ENCODE measurements around the gene UBR7.
A peak's percentile ranks its signal among the peaks of the same experiment; 100 is the strongest.
"Not testable (repeated sequence)": the region's sequence is repeated elsewhere in the genome, so short reads cannot be mapped to it uniquely, and the experiment has no call there.

UBR7 gene, protein sequence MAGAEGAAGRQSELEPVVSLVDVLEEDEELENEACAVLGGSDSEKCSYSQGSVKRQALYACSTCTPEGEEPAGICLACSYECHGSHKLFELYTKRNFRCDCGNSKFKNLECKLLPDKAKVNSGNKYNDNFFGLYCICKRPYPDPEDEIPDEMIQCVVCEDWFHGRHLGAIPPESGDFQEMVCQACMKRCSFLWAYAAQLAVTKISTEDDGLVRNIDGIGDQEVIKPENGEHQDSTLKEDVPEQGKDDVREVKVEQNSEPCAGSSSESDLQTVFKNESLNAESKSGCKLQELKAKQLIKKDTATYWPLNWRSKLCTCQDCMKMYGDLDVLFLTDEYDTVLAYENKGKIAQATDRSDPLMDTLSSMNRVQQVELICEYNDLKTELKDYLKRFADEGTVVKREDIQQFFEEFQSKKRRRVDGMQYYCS

DNA sequence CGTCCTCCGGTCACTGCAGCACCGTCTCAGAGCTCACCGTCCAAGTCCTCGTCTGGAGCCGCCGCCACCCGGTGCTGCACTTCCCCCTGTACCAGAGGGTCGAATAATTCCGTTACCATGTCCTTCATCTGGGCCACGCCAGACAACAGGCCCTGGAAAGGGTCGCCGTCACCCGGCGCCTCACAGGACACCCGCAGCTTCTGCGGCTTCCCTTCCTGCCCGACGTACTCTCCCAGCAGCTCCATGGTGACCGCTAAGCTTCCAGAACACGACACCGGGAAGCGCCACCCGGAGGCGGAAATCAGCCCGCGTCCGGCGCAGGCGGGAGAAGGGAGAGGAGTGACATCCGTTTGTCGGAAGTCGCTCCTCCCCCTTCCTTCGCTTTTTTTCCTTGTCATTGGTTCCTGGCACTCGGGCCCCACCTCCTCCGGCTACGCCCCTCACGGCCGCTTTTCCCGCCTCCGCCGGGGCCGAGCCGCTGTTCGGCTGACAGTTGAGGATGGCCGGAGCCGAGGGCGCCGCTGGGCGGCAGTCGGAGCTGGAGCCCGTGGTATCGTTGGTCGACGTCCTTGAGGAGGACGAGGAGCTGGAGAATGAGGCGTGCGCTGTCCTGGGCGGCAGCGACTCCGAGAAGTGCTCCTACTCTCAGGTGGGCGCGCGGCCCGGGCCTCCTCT, at the start of gene UBR7, which contains the start of gene GON7:
UBR7 (plus strand) TSS at position 464 of the 675 bp plus-strand sequence; CDS start at position 500, 36 bp downstream.
GON7 (minus strand) TSS at position 273 of the 675 bp plus-strand sequence; CDS start at position 245, 28 bp downstream.
- DNase-seq = peak; percentile 91

DNA sequence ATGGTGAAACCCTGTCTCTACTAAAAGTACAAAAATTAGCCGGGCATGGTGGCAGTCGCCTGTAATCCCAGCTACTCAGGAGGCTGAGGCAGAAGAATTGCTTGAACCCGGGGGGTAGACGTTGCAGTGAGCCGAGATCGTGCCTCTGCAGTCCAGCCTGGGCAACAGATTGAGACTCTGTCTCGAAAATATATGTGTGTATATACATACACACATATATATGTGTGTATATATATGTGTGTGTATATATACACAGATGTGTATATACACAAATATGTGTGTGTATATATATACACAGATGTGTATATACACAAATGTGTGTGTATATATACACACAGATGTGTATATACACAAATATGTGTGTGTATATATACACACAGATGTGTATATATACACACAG, 48.7 kb upstream of the UBR7 start:
- DNase-seq = not testable (repeated sequence)

DNA sequence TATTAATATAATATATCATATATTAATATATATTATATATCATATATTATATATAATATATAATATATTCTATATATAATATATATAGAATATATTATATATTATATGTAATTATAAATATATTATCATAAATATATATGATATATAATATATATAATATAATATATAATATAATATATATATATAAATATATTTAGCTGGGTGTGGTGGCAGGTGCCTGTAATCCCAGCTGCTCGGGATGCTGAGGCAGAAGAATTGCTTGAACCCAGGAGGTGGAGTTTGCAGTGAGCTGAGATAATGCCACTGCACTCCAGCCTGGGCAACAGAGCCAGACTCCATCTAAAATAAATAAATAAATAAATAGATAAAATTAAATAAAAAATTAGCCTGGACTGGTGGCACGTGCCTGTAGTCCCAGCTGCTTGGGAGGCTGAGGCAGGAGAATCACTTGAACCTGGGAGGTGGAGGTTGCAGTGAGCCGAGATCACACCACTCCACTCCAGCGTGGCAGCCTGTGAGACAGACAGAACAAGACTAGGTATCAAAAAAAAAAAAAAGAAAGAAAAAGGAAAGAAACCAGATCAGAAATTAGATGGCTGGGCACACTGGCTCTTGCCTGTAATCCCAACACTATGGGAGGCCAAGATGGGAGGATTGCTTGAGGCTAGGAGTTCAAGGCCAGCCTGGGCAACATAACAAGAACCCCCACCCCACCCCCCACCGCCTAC, 47.3 kb upstream of the UBR7 start:
- not testable (repeated sequence) for DNase-seq

DNA sequence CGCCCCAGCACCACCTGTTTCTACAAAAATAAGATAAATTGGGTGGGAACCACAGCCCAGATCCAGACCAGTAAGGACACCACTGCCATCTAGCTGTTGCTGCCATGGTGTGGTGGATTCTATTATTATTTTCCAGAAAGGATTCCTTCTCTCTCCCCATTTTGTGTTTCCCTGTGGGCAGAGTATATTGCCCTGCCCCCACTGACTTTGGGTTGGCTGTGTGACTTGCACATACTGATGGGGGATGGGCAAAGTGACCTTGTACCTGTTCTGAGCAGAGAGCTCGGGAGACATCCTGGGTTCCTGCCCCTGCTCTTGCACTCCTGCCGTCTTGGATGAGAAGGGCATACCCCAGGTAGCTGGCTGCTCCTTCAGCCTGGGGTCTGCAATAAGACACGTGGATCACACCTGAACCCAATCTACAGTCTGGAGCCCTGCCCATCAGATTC, 46.7 kb upstream of the UBR7 start:
- DNase-seq = no peak

DNA sequence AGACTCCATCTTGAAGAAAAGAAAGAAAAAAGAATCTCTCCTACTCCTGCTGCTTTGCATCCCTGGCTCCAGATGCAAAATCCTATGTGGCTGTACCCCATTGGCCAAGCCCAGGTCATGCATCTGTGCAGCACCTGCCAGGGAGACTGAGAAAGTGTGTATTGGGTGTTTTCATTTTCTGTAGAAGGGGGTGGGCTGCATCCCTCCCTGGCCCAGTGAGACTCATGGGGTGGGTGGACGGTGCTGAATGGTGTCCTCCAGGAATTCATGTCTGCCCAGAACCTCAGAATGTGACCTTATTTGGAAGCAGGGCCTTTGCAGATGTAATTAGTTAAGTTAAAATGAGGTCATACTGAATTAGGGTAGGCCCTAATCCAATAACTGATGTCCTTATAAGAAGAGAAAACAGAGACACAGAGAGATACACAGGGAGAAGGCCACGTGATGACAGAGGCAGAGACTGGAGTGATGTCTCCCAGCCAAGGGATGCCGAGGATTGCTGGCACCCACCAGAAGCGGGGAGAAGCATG, 45.6 kb upstream of the UBR7 start:
- DNase-seq = no peak

DNA sequence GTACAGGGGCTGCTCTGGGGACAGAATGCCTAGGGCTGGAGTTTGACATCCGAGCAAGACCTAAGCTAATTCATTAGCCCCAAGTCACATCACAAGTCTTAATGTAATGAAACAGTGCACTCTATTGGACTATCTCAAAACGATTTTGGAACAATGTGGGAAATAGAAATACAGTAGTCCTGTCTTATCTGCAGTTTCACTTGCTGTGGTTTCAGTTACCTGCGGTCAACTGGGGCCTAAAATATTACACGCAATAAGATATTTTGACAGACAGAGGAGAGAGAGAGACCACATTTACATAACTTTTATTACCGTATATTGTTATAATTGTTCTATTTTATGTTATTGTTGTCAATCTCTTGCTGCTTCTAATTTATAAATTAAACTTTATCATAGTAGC, 43.5 kb upstream of the UBR7 start:
- no peak for DNase-seq

DNA sequence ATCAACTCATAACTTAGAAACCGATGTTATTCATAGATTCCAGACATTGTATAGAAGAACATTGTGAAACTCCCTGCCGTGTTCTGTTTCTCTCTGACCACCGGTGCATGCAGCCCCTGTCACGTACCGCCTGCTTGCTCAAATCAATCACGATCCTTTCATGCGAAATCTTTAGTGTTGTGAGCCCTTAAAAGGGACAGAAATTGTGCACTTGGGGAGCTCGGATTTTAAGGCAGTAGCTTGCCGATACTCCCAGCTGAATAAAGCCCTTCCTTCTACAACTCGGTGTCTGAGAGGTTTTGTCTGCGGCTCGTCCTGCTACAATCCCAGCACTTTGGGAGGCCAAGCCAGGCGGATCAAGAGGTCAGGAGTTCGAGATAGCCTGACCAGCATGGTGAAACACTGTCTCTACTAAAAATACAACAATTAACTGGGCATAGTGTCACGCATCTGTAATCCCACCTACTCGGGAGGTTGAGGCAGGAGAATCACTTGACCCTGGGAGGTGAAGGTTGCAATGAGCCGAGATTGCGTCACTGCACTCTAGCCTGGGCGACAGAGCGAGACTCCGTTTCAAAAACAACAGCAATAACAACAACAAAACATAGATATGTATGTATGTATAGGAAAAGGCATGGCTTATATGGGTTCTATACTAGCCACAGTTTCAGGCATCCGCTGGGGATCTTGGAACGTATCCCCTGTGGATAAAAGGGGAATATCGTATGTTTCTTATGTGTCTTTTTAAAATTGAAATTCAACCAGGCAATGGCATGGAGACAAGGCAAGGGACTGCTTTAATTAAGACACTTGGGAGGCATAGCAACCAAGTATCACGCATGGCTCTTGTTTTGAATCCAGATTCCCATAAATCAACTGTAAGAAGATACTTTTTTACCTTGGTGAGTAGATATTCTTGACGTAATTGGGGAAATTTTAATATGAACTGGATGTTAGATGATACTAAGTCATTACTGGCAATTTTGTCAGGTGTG, 41.5 kb upstream of the UBR7 start:
- DNase-seq = not testable (repeated sequence)

DNA sequence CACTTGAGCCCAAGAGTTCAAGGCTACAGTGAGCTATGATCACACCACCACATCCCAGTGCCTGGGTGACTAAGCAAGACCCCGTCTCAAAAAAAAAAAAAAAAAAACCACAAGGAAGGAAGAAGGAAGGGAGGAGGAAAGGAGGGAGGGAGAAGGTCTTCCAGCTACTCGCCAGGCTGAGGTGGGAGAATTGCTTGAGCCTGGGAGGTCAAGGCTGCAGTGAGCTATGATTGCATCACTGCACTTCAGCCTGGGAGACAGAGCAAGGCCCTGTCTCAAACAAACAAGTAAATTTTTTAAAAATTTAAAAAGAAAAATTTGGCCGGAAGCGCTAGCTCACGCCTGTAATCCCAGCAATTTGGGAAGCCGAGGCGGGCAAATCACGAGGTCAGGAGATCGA, 38.4 kb upstream of the UBR7 start:
- not testable (repeated sequence) for DNase-seq

DNA sequence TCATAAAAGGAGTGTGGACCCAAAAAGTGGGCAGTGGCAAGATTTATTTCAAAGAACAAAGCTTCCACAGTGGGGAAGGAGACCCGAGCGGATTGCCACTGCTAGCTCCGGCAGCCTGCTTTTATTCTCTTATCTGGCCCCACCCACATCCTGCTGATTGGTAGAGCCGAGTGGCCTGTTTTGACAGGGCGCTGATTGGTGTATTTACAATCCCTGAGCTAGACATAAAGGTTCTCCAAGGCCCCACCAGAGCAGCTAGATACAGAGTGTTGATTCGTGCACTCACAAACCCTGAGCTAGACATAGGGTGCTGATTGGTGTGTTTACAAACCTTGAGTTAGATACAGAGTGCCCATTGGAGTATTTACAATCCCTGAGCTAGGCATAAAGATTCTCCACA, 37.4 kb upstream of the UBR7 start:
- not testable (repeated sequence) for DNase-seq

DNA sequence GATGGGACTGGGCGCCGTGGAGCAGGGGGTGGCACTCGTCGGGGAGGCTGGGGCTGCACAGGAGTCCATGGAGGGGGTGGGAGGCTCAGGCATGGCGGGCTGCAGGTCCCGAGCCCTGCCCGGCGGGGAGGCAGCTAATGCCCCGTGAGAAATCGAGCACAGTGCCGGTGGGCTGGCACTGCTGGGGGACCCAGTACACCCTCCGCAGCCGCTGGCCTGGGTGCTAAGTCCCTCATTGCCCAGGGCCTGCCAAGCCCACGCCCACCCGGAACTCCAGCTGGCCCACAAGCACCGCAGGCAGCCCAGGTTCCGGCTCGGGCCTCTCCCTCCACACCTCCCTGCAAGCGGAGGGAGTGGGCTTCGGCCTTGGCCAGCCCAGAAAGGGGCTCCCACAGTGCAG, 36.9 kb upstream of the UBR7 start:
- DNase-seq = not testable (repeated sequence)

DNA sequence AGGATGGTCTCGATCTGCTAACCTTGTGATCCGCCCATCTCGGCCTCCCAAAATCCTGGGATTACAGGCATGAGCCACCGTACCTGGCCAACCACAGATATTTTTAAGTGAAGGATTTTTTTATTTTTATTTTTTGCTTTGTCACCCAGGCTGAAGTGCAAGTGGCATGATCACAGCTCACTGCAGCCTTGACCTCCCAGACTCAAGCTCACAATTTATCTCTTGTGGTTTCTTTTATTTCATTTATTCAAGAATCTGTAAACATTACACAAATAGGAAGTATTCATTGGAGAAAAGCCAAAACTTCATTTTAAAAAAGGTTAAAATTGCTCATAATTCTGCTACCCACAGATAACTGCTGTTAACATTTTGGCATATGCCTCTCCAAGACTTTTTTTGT, 35.7 kb upstream of the UBR7 start:
- DNase-seq = no peak

DNA sequence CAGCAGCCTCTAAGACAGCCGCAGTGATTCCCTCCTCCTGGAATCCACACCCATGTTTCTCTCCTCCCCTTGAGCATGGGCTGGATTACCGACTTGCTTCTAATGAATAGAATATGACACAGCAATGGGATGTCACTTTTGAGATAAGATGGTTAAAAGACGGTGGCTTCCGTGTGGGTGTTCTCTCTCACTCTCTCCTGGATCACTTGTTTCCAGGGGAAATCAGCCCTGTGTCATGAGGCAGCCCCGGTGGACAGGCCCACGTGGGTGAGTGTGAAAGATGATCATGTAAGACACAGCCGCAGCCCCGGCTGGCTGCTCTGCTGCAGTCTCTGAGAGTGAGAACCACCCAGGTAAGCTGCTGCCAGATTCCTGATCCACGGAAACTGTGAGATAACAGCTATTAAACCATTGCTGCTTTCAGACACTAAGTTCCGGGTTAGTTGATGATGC, 33.1 kb upstream of the UBR7 start:
- DNase-seq = no peak

DNA sequence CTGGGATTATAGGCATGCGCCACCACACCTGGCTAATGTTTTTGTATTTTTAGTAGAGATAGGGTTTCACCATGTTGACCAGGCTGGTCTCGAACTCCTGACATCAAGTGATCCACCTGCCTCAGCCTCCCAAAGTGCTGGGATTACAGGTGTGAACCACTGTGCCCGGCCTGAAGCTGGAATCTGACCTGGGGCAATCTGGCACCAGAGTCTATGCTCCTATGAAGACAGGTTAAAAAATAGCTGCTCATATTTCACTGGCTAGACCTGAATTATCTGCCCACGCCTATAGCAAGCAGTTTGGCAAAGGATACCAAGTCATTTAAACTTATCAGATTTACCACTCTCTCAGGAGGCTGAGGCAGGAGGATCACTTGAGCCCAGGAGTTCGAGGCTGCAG, 32.3 kb upstream of the UBR7 start:
- not testable (repeated sequence) for DNase-seq

DNA sequence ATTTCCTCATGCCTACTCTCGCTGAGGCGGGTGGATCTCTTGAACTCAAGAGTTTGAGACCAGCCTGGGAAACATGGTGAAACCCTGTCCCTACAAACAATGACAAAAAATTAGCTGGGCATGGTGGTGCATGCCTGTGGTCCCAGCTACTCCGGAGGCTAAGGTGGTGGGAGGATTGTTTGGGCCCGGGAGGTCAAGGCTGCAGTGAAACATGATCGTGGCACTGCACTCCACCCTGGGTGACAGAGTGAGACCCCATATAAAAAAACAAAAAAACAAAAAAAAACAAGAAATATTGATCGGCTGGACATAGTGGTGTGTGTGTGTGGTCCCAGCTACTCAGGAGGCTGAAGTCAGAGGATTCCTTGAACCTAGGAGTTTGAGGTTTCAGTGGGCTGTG, 31.6 kb upstream of the UBR7 start:
- DNase-seq = no peak

DNA sequence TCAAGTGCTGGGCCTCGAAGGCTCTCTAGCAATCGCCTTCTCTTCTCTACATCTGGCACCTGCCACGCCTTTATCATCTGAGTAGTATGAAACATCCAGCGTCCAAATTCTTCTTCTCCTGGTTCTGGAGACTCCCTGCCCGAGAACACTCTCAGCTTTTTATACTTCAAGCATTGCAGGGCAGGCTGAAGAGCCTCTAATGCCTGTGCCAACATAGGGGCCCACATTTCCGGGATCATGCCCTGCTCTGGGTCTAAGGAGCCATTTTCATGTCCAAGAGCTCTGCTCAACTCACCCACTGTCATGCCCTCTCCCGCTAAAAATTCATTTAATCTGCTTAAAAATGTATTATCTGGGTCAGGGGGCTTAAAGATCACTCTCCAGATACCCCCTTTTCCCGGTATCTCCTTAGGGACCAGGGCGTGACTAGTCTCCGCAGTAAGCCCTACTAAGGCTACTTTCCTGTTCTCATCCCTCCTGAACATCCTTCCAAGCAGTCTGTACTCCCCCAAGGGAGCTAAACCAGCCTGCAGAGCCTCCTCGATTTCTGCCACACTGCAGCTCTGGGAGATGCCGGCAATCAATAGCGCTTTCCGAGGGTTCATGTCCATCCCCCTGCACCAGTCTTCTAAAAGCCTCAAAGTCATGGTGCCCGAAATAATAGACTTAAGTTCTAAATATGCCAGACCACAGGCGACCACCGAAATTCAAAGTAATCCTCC, 23.3 kb upstream of the UBR7 start:
- no peak for DNase-seq

DNA sequence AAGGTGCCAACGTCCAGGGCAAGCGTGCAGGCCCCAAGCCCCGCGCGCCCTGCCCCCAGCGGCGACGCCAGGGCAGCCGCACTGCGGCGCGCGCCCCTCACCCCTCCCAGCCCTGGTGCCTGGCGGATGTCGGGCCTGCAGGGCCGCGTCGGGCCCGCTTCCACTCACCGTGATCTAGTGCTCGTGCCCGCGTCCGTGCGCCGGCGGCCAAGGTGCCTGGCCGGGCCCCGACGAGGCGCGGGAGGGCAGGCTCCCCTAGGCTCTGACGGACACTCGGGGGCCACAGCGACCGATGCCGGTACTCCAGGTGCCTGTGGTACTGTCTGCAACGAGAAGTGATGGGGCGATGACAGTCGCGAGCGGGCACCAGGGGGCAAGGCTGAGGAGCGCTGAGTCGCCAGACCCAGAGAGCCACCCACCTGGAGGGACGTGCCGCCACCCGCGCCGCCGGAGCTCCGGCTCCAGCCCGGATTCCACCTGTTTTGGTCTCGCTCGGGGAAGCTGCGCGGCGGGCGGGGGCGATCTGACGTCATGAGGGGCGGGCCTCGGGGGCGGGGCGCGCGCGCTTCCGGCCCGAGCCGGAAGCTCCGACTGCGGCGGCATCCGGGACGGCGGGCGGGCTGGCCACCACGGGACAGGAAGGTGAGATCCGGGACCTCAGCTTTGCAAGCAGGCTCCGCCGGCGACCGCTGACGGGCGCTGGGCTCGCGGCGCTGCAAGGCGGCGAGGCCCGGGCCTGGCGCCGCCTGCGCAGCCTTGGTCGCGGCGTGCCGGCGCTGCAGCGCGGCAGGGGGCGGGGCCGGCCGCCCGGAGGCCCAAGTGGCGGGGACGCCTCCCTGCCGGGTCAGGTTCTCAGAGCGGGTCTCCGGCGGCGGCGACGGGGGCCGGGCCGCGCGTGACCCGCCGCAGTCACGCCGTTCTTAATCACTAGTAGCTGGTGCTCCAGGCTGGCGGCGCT, 22.4 kb upstream of the UBR7 start, which contains the start of the genes LYSET and MOAP1:
LYSET (plus strand) TSS at position 927 of the 958 bp plus-strand sequence. CDS start 89 bp downstream, outside the sequence.
MOAP1 (minus strand) TSS at position 507 of the 958 bp plus-strand sequence. CDS start 655 bp downstream, outside the sequence.
- peak; percentile 92 for DNase-seq

DNA sequence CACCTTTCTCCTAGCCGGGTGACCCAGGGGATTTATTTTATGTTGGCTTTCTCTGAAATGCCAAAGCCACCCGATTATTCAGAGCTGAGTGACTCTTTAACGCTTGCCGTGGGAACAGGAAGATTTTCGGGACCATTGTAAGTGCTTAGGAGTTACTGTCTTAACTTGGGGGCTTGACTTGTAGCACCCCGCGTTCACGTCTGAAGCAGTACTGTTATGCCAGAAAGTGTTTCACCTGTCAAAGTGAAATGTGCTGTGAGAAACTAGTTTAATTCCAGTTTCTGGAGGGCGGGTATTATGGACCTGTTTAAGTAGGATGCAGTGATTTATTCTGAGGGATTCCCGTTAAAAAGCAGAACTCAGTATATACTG, 21.7 kb upstream of the UBR7 start:
- DNase-seq = no peak

DNA sequence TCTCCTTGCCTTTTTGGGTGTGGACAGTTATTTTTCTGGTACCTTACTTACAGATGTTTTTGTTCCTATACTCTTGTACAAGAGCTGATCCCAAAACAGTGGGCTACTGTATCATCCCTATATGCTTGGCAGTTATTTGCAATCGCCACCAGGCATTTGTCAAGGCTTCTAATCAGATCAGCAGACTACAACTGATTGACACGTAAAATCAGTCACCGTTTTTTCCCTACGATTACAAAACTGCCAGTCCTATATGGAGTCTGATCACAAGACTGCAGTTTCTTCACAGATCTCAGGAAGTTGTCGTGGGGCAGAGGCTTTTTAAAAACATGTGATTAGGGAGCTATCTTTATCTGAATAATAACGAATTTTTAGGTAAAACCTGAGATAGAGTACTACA, 20.6 kb upstream of the UBR7 start:
- no peak for DNase-seq

DNA sequence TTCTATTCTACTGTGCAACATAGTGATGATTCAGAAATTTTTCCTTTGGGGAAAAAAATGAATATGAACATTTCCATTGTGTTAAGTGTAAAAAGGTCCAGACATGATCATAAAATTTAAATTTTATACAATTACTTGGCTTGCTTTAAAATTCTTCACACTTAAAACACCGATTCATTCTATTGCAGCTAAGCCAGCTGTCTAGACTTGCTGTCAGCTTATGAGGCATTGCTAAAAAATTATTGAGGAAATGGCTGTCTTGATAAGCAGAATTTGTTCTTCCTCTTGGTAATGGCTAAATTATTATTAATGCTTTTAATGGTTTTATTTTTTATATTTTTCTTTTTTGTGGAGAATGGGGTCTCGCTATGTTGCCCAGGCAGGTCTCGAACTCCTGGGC, 20.1 kb upstream of the UBR7 start:
- DNase-seq = no peak

Measured in CD4-positive, alpha-beta T cell treated with Interleukin-6 for 4 hours (primary cell).